Fibroblast of pulmonary artery (primary cell): ENCODE measurements around the gene KEL.

ENCODE experiments used
- DNase-seq: peaks from one replicate; pipeline ENCODE4 v3.0.0-alpha.2; 2010; ENCODE audit warnings: low read depth
- H3K4me3 ChIP-seq: replicated peaks from 2 replicates; pipeline ENCODE4 v1.5.1; 2011; ENCODE audit warnings: low read depth, mild to moderate bottlenecking, control low read depth, low read length, moderate library complexity
- CTCF ChIP-seq: IDR thresholded peaks from 2 replicates; pipeline ENCODE4 v1.5.1; 2011; ENCODE audit warnings: mild to moderate bottlenecking, control low read depth, low read length, inconsistent platforms; ENCODE audit errors: missing control alignments

Gene KEL

GRCh38 chr7:142919656-142920055 lies 42.5 kb downstream of the KEL start:
- no peak for DNase-seq
- H3K4me3 ChIP-seq: no peak overlapping the region
- TF ChIP-seq CTCF: no peak

- no peak for TF ChIP-seq CTCF
- no peak for DNase-seq
These were observed 43.3 kb downstream of the KEL start for GRCh38 chr7:142918901-142919300.

GRCh38 chr7:142917447-142917846 lies 44.7 kb downstream of the KEL start:
- H3K4me3 ChIP-seq: no peak overlapping the region
- no peak for DNase-seq
- no peak for TF ChIP-seq CTCF

More at GRCh38 chr7:142918901-142919300, 43.3 kb downstream of the KEL start:
- H3K4me3 ChIP-seq: no peak overlapping the region

- no peak for TF ChIP-seq CTCF
- H3K4me3 ChIP-seq: no peak overlapping the region
- DNase-seq: no peak
These were observed 45.7 kb downstream of the KEL start for GRCh38 chr7:142916508-142916907.

- no peak overlapping the region for H3K4me3 ChIP-seq
- DNase-seq: no peak
- no peak for TF ChIP-seq CTCF
These were observed 46.8 kb downstream of the KEL start for GRCh38 chr7:142915315-142915714.

- TF ChIP-seq CTCF: no peak
- no peak overlapping the region for H3K4me3 ChIP-seq
- no peak for DNase-seq
These were observed 48.0 kb downstream of the KEL start for GRCh38 chr7:142914121-142914520.

GRCh38 chr7:142913566-142913965 lies 48.6 kb downstream of the KEL start:
- TF ChIP-seq CTCF: no peak
- DNase-seq: no peak
- H3K4me3 ChIP-seq: no peak overlapping the region
